Nephron (organoid): ENCODE data around the gene PGAM1.

Experiments used
- H3K27ac Mint-ChIP-seq, 3 experiments: 2 replicates each; pipeline ENCODE4 v1.8.0; 2020; ENCODE audit warnings: mixed read lengths in 3 of 3, mild to moderate bottlenecking in 2 of 3, moderate library complexity in 1 of 3
- H3K27me3 Mint-ChIP-seq: 2 replicates; pipeline ENCODE4 v1.8.0; 2021; ENCODE audit warnings: low read depth, mild to moderate bottlenecking, moderate library complexity, mixed read lengths
- H3K36me3 Mint-ChIP-seq: 2 replicates; pipeline ENCODE4 v1.8.0; 2020; ENCODE audit warnings: low read depth, mixed read lengths
- H3K4me1 Mint-ChIP-seq: 2 replicates; pipeline ENCODE4 v1.8.0; 2020; ENCODE audit warnings: mixed read lengths
- H3K4me3 Mint-ChIP-seq, 3 experiments: 2 replicates each; pipeline ENCODE4 v1.8.0; 2020; ENCODE audit warnings: mild to moderate bottlenecking in 3 of 3, mixed read lengths in 3 of 3, moderate library complexity in 2 of 3
- H3K9me3 Mint-ChIP-seq: 2 replicates; pipeline ENCODE4 v1.8.0; 2020; ENCODE audit warnings: mixed read lengths
- TF ChIP-seq, protein P1 (sequence below), 3 experiments: fragments of 200-600 bp; sonication (generic); IDR thresholded peaks; one replicate each; pipeline ENCODE4 v1.5.0; 2021; ENCODE audit warnings: antibody characterized with exemption in 3 of 3; ENCODE audit not compliant: unreplicated experiment in 3 of 3

The PGAM1 gene

DNA sequence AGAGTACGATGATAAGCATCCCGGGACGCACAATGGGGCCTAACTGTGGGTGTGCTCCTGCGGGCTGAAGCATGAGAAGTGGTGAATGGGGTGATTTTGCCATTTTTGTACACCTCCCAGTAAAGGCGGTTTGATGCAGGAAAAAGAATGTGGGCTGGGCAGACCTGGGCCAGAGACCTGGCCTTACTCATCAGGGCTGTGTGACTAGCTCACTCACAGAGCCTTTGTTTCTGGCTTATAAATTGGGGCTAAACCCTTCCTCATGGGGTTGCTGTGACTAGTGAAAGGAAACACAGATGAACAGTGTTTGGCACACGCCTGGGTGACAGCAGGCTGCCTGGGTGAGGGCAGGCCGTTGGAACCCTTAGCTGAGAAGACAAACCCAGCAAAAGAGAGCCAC, 42.8 kb upstream of the PGAM1 start:
- TF ChIP-seq, protein P1, sequence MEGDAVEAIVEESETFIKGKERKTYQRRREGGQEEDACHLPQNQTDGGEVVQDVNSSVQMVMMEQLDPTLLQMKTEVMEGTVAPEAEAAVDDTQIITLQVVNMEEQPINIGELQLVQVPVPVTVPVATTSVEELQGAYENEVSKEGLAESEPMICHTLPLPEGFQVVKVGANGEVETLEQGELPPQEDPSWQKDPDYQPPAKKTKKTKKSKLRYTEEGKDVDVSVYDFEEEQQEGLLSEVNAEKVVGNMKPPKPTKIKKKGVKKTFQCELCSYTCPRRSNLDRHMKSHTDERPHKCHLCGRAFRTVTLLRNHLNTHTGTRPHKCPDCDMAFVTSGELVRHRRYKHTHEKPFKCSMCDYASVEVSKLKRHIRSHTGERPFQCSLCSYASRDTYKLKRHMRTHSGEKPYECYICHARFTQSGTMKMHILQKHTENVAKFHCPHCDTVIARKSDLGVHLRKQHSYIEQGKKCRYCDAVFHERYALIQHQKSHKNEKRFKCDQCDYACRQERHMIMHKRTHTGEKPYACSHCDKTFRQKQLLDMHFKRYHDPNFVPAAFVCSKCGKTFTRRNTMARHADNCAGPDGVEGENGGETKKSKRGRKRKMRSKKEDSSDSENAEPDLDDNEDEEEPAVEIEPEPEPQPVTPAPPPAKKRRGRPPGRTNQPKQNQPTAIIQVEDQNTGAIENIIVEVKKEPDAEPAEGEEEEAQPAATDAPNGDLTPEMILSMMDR (IDR thresholded peaks at IDR 0.05; ENCODE audit: unreplicated experiment in 3 of 3), result no peak
- no peaks in the 10 kb centered on the region for H3K4me1 Mint-ChIP-seq
- H3K27me3 Mint-ChIP-seq, result no peaks in the 10 kb centered on the region
- H3K9me3 Mint-ChIP-seq, result no peaks in the 10 kb centered on the region
- peaks cover 22% of the 10 kb centered on the region for H3K36me3 Mint-ChIP-seq
- no peak overlapping the region for H3K4me3 Mint-ChIP-seq
- H3K27ac Mint-ChIP-seq, result no peak overlapping the region

DNA sequence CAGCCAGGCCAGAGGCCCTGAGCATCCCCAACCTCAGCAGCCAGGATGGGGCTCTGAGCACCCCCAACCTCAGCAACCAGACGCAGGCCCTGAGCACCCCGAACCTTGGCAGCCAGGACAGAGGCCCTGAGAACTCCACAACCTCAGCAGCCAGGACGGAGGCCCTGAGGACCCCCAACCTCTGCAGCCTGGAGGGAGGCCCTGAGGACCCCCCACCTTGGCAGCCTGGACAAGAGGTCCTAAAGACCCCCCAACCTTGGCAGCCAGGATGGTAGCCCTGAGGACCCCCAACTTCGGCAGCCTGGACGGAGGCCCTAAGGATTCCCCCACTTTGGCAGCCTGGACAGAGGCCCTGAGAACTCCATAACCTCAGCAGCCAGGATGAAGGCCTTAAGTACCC, 41.8 kb upstream of the PGAM1 start:
- Mint-ChIP-seq H3K4me3 (no peak overlapping the region), H3K27ac (no peak overlapping the region), H3K36me3 (peaks cover 29% of the 10 kb centered on the region), H3K27me3 (no peaks in the 10 kb centered on the region), H3K9me3 (no peaks in the 10 kb centered on the region), H3K4me1 (no peaks in the 10 kb centered on the region)
- TF ChIP-seq, protein P1 (IDR thresholded peaks at IDR 0.05; ENCODE audit: unreplicated experiment in 3 of 3), result no peak

DNA sequence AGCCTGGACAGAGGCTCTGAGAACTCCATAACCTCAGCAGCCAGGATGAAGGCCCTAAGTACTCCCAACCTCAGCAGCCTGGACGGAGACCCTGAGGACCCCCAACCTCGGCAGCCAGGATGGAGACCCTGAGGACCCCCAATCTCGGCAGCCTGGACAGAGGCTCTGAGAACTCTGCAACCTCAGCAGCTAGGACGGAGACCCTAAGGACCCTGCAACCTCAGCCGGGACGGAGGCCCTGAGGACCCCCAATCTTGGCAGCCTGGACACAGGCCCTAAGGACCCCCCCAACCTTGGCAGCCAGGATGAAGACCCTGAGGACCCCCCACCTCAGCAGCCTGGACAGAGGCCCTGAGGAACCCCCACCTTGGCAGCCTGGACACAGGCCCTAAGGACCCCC, 41.4 kb upstream of the PGAM1 start:
- Mint-ChIP-seq H3K36me3 (peaks cover 29% of the 10 kb centered on the region), H3K27me3 (no peaks in the 10 kb centered on the region), H3K4me3 (no peak overlapping the region), H3K9me3 (no peaks in the 10 kb centered on the region), H3K27ac (no peak overlapping the region), H3K4me1 (no peaks in the 10 kb centered on the region)
- TF ChIP-seq, protein P1 (IDR thresholded peaks at IDR 0.05; ENCODE audit: unreplicated experiment in 3 of 3), result no peak

DNA sequence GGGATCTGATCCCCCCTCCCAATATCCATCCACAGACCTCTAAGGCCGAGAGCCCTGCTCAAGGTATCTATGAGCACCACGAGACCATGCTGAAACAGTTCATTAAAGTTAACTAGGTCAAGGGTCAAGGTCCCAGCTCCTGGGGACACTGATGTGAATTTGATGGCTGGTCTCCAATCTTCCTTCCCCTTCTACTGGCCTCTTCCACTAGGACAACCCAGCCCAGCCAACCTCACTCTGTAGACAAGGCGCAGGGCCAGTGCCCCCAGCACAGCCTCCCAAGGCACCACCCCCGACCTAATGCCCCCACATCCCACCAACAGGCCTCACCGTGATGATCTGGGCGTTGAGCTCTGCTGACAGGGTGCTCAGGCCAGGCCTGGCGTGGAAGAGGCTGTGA, 40.4 kb upstream of the PGAM1 start:
- Mint-ChIP-seq H3K27ac (no peak overlapping the region), H3K27me3 (no peaks in the 10 kb centered on the region), H3K9me3 (no peaks in the 10 kb centered on the region), H3K4me3 (no peak overlapping the region), H3K4me1 (no peaks in the 10 kb centered on the region), H3K36me3 (peaks cover 31% of the 10 kb centered on the region)
- TF ChIP-seq, protein P1 (IDR thresholded peaks at IDR 0.05; ENCODE audit: unreplicated experiment in 3 of 3), result no peak

DNA sequence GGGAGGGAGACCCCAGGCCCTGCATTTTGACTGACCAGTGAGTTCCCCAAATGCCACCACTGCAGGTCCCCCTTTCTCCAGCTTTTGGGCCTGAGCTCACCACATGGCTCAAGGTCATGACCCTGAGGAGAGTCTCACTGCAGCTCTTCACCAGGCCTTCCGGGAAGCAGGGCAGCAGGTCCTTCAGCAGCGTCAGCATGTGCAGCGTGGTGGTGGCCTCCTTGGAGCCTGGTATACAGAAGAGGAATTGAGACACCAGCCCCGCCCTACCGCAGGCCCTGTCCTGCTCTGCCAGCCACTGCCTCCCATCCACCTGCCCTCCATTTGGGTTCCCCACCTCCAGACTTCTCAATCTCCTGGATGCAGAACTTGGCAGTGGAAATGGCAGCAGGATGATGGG, 37.8 kb upstream of the PGAM1 start:
- peaks cover 35% of the 10 kb centered on the region for H3K36me3 Mint-ChIP-seq
- H3K27ac Mint-ChIP-seq, result no peak overlapping the region
- H3K4me3 Mint-ChIP-seq, result no peak overlapping the region
- no peaks in the 10 kb centered on the region for H3K4me1 Mint-ChIP-seq
- no peaks in the 10 kb centered on the region for H3K9me3 Mint-ChIP-seq
- TF ChIP-seq, protein P1 (IDR thresholded peaks at IDR 0.05; ENCODE audit: unreplicated experiment in 3 of 3), result no peak
- no peaks in the 10 kb centered on the region for H3K27me3 Mint-ChIP-seq

DNA sequence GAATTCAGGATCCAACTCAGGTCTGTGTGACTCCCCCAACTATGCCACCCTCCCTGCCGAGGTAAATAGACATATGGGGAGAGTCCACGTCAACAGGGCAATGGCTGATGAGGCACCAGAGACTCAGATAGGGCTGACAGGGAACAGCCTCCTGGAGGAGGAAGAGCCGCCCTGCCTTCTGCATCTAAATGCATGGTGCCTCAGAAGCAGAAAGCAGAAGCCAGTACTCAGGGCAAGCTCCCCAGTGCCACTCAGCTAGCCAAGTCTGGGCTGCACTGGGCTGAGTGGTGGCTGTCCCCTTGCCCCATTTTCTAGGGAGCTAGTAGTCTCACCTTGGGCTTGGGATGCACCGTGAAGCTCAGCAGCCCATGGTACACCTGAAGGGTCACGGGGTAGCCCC, 35.9 kb upstream of the PGAM1 start:
- Mint-ChIP-seq H3K4me3 (no peak overlapping the region), H3K27me3 (no peaks in the 10 kb centered on the region), H3K4me1 (no peaks in the 10 kb centered on the region), H3K9me3 (no peaks in the 10 kb centered on the region), H3K36me3 (peaks cover 41% of the 10 kb centered on the region), H3K27ac (no peak overlapping the region)
- TF ChIP-seq, protein P1 (IDR thresholded peaks at IDR 0.05; ENCODE audit: unreplicated experiment in 3 of 3), result no peak
